H9 (cell line): ENCODE results near the gene KRT222. TPM values are rescaled to one million over a fixed set of nuclear protein-coding genes. Genes with fewer than 3 reads are reported as not detected.

Experiments used
- DNase-seq: peaks from one replicate; pipeline ENCODE4 v3.0.0-alpha.2; 2017
- H2AFZ ChIP-seq: one replicate; pipeline ENCODE4 v1.6.1; 2013; ENCODE audit warnings: mild to moderate bottlenecking, low read length, control low read depth, moderate library complexity
- H2AK5ac ChIP-seq: 2 replicates; pipeline ENCODE4 v1.6.1; 2013; ENCODE audit warnings: low read length, control low read depth, mixed read lengths; ENCODE audit not compliant: insufficient read length
- H2BK120ac ChIP-seq: one replicate; pipeline ENCODE4 v1.6.1; 2013; ENCODE audit warnings: low read depth, mild to moderate bottlenecking, low read length, control low read depth, inconsistent platforms; ENCODE audit not compliant: poor library complexity, severe bottlenecking
- H2BK12ac ChIP-seq: 2 replicates; pipeline ENCODE4 v1.6.1; 2013; ENCODE audit warnings: low read length, control low read depth, mixed read lengths, low read depth; ENCODE audit not compliant: insufficient read length
- H2BK15ac ChIP-seq: 2 replicates; pipeline ENCODE4 v1.6.1; 2013; ENCODE audit warnings: low read depth, low read length, control low read depth
- H2BK20ac ChIP-seq: one replicate; pipeline ENCODE4 v1.6.1; 2013; ENCODE audit warnings: low read depth, mild to moderate bottlenecking, low read length, control low read depth, inconsistent platforms; ENCODE audit not compliant: poor library complexity, severe bottlenecking
- H2BK5ac ChIP-seq: 2 replicates; pipeline ENCODE4 v1.6.1; 2013; ENCODE audit warnings: low read length, control low read depth, mixed read lengths; ENCODE audit not compliant: insufficient read length
- H3K14ac ChIP-seq: 2 replicates; pipeline ENCODE4 v1.6.1; 2013; ENCODE audit warnings: low read length, control low read depth; ENCODE audit not compliant: insufficient read depth
- H3K18ac ChIP-seq: 2 replicates; pipeline ENCODE4 v1.6.1; 2013; ENCODE audit warnings: low read depth, mild to moderate bottlenecking, mixed read lengths, low read length, control low read depth; ENCODE audit not compliant: insufficient read length
- H3K23ac ChIP-seq: 2 replicates; pipeline ENCODE4 v1.6.1; 2013; ENCODE audit warnings: low read length, control low read depth, mixed read lengths, low read depth; ENCODE audit not compliant: insufficient read length
- H3K23me2 ChIP-seq: 2 replicates; pipeline ENCODE4 v1.6.1; 2013; ENCODE audit warnings: low read depth, mild to moderate bottlenecking, mixed read lengths, low read length, control low read depth; ENCODE audit not compliant: insufficient read length, poor library complexity, severe bottlenecking
- H3K27ac ChIP-seq: 2 replicates; pipeline ENCODE4 v1.5.1; 2013; ENCODE audit warnings: low read length, control low read depth, mixed read lengths, low read depth; ENCODE audit not compliant: insufficient read length
- H3K27me3 ChIP-seq: 2 replicates; pipeline ENCODE4 v1.6.1; 2013; ENCODE audit warnings: low read length, control low read depth, inconsistent platforms; ENCODE audit not compliant: insufficient read depth
- H3K4ac ChIP-seq: 2 replicates; pipeline ENCODE4 v1.6.1; 2013; ENCODE audit warnings: low read depth, mild to moderate bottlenecking, control low read depth, inconsistent platforms, low read length, moderate library complexity
- H3K4me1 ChIP-seq: 2 replicates; pipeline ENCODE4 v1.6.1; 2013; ENCODE audit warnings: low read length, control low read depth, inconsistent platforms; ENCODE audit not compliant: insufficient read depth
- H3K4me2 ChIP-seq: 2 replicates; pipeline ENCODE4 v1.6.1; 2013; ENCODE audit warnings: low read length, control low read depth, mixed read lengths; ENCODE audit not compliant: insufficient read length, insufficient read depth
- H3K56ac ChIP-seq: 2 replicates; pipeline ENCODE4 v1.6.1; 2013; ENCODE audit warnings: low read depth, mild to moderate bottlenecking, mixed read lengths, low read length, control low read depth; ENCODE audit not compliant: insufficient read length
- H3K79me1 ChIP-seq: 2 replicates; pipeline ENCODE4 v1.6.1; 2013; ENCODE audit warnings: low read depth, mild to moderate bottlenecking, moderate library complexity, low read length, control low read depth, inconsistent platforms; ENCODE audit not compliant: insufficient read depth, poor library complexity, severe bottlenecking
- H3K79me2 ChIP-seq: 2 replicates; pipeline ENCODE4 v1.6.1; 2013; ENCODE audit warnings: low read length, control low read depth, inconsistent platforms; ENCODE audit not compliant: insufficient read depth
- H3K9ac ChIP-seq: 2 replicates; pipeline ENCODE4 v1.6.1; 2013; ENCODE audit warnings: low read length, control low read depth, mixed read lengths; ENCODE audit not compliant: insufficient read length; ENCODE audit errors: extremely low read depth
- H3K9me3 ChIP-seq: one replicate; pipeline ENCODE4 v1.6.1; 2013; ENCODE audit warnings: low read depth, low read length, inconsistent platforms; ENCODE audit not compliant: control insufficient read depth
- H3T11ph ChIP-seq: one replicate; pipeline ENCODE4 v1.6.1; 2013; ENCODE audit warnings: mild to moderate bottlenecking, low read length, control low read depth, inconsistent platforms
- H4K20me1 ChIP-seq: one replicate; pipeline ENCODE4 v1.6.1; 2013; ENCODE audit not compliant: control insufficient read depth, insufficient read length, insufficient read depth
- H4K5ac ChIP-seq: 2 replicates; pipeline ENCODE4 v1.6.1; 2013; ENCODE audit warnings: low read depth, mild to moderate bottlenecking, mixed read lengths, low read length, control low read depth; ENCODE audit not compliant: insufficient read length
- H4K8ac ChIP-seq: replicated peaks from 2 replicates; pipeline ENCODE4 v1.6.1; 2013; ENCODE audit warnings: low read length, control low read depth, mixed read lengths, low read depth; ENCODE audit not compliant: insufficient read length
- H4K91ac ChIP-seq: 2 replicates; pipeline ENCODE4 v1.6.1; 2013; ENCODE audit warnings: low read depth, mild to moderate bottlenecking, moderate library complexity, mixed read lengths, low read length, control low read depth; ENCODE audit not compliant: insufficient read length
- H3K27ac Mint-ChIP-seq, 3 experiments: 2 replicates in 2 of 3; 3 replicates in 1 of 3; pipeline ENCODE4 v1.8.0; 2020 to 2021; ENCODE audit warnings: mixed read lengths in 3 of 3, mild to moderate bottlenecking in 1 of 3, moderate library complexity in 1 of 3
- H3K27me3 Mint-ChIP-seq: 2 replicates; pipeline ENCODE4 v1.8.0; 2021; ENCODE audit warnings: low read depth, mild to moderate bottlenecking, moderate library complexity, mixed read lengths
- H3K36me3 Mint-ChIP-seq, 3 experiments: 2 replicates in 2 of 3; 3 replicates in 1 of 3; pipeline ENCODE4 v1.8.0; 2020 to 2021; ENCODE audit warnings: low read depth in 3 of 3, mixed read lengths in 3 of 3; ENCODE audit not compliant: insufficient read depth in 1 of 3
- H3K4me1 Mint-ChIP-seq, 2 experiments: 2 replicates each; pipeline ENCODE4 v1.8.0; 2020; ENCODE audit warnings: mixed read lengths in 2 of 2
- H3K4me3 Mint-ChIP-seq, 2 experiments: 2 replicates in 1 of 2; 3 replicates in 1 of 2; pipeline ENCODE4 v1.8.0; 2020 to 2021; ENCODE audit warnings: mild to moderate bottlenecking in 2 of 2, mixed read lengths in 2 of 2, moderate library complexity in 1 of 2
- H3K9me3 Mint-ChIP-seq, 2 experiments: 2 replicates in 1 of 2; 3 replicates in 1 of 2; pipeline ENCODE4 v1.8.0; 2020; ENCODE audit warnings: mild to moderate bottlenecking in 2 of 2, mixed read lengths in 2 of 2, moderate library complexity in 1 of 2
- WGBS: extraction: QIAGEN DNeasy Blood & Tissue Kit; methylation state at CpG from one replicate; pipeline ENCODE4 v1.1.7; 2013; ENCODE audit warnings: missing lambda C conversion rate, low lambda C conversion rate, mixed read lengths; ENCODE audit not compliant: insufficient read length; ENCODE audit errors: extremely low coverage; 5-methylcytosine and 5-hydroxymethylcytosine counted together
- total RNA-seq: library from RNA; stranded (reverse); gene quantifications from 2 replicates; pipeline ENCODE4 v1.2.1, GENCODE V29; 2021
- TF ChIP-seq, protein P1 (sequence below): fragments of 200-600 bp; sonication (generic); conservative IDR thresholded peaks from 3 replicates; pipeline ENCODE4 v1.8.0; 2021; ENCODE audit warnings: antibody characterized with exemption, mild to moderate bottlenecking

The KRT222 gene
- total RNA-seq, 1 experiment from 2014 or later = 0.13 TPM

DNA sequence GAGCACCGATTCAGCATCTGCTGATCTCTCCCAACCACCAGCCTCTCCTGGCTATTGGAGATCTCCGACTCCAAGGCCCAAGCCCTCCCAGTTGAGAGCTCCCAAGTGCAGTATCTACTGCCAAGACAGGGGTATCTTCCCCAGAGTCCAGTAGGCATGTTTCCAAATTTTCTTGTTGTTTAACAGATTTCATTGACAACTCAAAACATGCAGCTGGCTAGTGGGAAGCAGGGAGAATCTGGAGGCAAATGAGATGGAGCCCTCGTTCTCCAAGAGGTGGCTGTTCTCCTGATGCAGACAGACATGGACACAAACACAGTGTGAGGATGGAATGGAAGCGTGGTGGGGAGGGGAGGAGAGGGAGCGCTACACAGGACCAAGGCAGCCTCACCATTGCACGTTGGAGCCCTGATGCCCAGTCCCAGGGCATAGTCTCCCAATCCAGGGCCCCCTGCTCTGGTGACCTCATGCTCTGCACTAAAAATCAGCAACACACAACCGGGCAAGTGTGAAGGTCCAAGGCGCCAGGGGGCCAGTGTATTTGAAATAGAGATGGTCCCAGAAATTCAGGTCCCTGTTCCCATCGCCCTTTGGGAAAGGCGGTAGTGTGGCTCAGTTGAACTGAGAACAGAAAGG, 49.0 kb downstream of the KRT222 start:
- no peak for DNase-seq
- no CpG with 5 or more reads among the region's 10 CpGs for whole genome bisulfite sequencing
- no peak overlapping the region for H3K27ac ChIP-seq
- no peak overlapping the region for H3K56ac ChIP-seq
- Mint-ChIP-seq H3K27me3 (peaks cover 19% of the 10 kb centered on the region), H3K36me3 (no peaks in the 10 kb centered on the region; a peak in 1 of 7 replicates), H3K9me3 (no peaks in the 10 kb centered on the region), H3K4me1 (peaks cover 8 to 14% of the 10 kb centered on the region in 2 experiments), H3K4me3 (no peak overlapping the region), H3K27ac (peak overlapping the region in 1 of 3 experiments; percentile 21; a peak in 1 of 7 replicates)
- H4K8ac ChIP-seq = no peak overlapping the region
- H3T11ph ChIP-seq = no peak overlapping the region
- no peaks in the 10 kb centered on the region for H3K4me1 ChIP-seq
- H3K9ac ChIP-seq = no peak overlapping the region
- no peaks in the 10 kb centered on the region for H3K27me3 ChIP-seq
- no peak overlapping the region for H3K23ac ChIP-seq
- no peaks in the 10 kb centered on the region for H3K23me2 ChIP-seq
- no peak overlapping the region for H3K18ac ChIP-seq
- no peaks in the 10 kb centered on the region for H3K79me1 ChIP-seq
- no peak overlapping the region for H4K91ac ChIP-seq
- H4K20me1 ChIP-seq = no peaks in the 10 kb centered on the region
- TF ChIP-seq, protein P1, sequence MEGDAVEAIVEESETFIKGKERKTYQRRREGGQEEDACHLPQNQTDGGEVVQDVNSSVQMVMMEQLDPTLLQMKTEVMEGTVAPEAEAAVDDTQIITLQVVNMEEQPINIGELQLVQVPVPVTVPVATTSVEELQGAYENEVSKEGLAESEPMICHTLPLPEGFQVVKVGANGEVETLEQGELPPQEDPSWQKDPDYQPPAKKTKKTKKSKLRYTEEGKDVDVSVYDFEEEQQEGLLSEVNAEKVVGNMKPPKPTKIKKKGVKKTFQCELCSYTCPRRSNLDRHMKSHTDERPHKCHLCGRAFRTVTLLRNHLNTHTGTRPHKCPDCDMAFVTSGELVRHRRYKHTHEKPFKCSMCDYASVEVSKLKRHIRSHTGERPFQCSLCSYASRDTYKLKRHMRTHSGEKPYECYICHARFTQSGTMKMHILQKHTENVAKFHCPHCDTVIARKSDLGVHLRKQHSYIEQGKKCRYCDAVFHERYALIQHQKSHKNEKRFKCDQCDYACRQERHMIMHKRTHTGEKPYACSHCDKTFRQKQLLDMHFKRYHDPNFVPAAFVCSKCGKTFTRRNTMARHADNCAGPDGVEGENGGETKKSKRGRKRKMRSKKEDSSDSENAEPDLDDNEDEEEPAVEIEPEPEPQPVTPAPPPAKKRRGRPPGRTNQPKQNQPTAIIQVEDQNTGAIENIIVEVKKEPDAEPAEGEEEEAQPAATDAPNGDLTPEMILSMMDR = no peak
- no peak overlapping the region for H3K4me2 ChIP-seq
- H4K5ac ChIP-seq = no peak overlapping the region
- no peak overlapping the region for H3K4ac ChIP-seq
- no peak overlapping the region for H2BK12ac ChIP-seq
- H3K14ac ChIP-seq = no peak overlapping the region
- no peaks in the 10 kb centered on the region for H3K79me2 ChIP-seq
- no peak overlapping the region for H2AFZ ChIP-seq
- no peak overlapping the region for H2BK20ac ChIP-seq
- no peak overlapping the region for H2AK5ac ChIP-seq
- no peak overlapping the region for H2BK5ac ChIP-seq
- H2BK120ac ChIP-seq = no peak overlapping the region
- no peaks in the 10 kb centered on the region for H3K9me3 ChIP-seq
- H2BK15ac ChIP-seq = no peak overlapping the region
